ENCODE data around the gene ERCC4. TPM values are rescaled to one million over a fixed set of nuclear protein-coding genes. Genes with fewer than 3 reads are reported as not detected.
"Not testable (repeated sequence)": the region's sequence is repeated elsewhere in the genome, so short reads cannot be mapped to it uniquely, and the experiment has no call there.

The ERCC4 gene
- total RNA-seq, 2 donors from 2014 or later, result 13.1 to 22.6 TPM

DNA sequence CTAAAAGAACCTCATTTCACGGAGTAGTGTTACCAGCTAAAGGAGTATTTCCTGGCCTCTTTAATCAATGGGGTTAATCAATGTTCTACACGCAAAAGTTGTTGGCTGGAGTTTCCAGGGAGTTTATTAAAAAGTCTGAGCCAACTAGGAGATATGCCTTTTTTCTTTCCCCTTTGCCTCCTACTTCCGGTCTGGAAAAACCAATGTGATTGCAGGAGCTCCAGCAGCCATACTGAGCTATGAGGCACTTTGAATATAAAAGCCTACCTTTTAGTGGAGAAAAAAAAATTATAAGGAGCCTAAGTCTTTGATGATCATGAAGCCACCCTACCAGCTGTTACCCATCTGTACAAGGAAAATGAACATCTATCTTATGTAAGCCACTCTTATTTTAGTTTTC is 17.9 kb upstream of the ERCC4 start:
- peaks cover 5 to 7% of the 10 kb centered on the region in 2 donors for H3K4me1 Mint-ChIP-seq (ENCODE audit: low read depth in 2 of 2)
- DNase-seq (ENCODE audit: low spot score) (no peak), ATAC-seq (no peak)
- H3K27ac Mint-ChIP-seq, result no peak overlapping the region
- H3K9me3 Mint-ChIP-seq, result no peaks in the 10 kb centered on the region
- H3K36me3 Mint-ChIP-seq, result no peaks in the 10 kb centered on the region
- no peak overlapping the region for H3K4me3 Mint-ChIP-seq
- peaks cover 25 to 30% of the 10 kb centered on the region in 2 donors for H3K27me3 Mint-ChIP-seq

DNA sequence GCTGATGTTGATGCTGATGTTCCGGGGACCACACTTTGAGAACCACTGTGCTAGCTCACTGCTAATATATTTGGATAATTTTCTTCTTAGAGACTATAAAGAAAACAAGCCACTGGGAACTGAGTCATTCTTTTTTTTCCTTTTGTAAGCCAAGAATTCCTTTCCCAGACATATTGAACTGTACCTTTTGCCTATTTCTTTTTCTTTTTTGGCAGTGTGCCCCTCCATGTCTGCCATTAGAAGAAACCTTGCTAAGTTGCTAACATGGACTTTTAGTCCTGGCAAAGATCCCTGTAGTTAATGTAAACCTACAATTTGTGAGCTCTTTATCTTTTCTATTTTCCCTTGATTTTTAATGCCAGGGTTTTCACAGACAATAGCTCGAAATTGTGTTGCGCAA is 17.3 kb upstream of the ERCC4 start:
- no peak overlapping the region for H3K4me3 Mint-ChIP-seq
- no peak for ATAC-seq

GRCh38 chr16:13904179-13904691 is 15.7 kb upstream of the ERCC4 start:
- Mint-ChIP-seq H3K27ac (no peak overlapping the region), H3K4me3 (no peak overlapping the region), H3K9me3 (no peaks in the 10 kb centered on the region), H3K36me3 (no peaks in the 10 kb centered on the region), H3K4me1 (ENCODE audit: low read depth in 2 of 2) (peaks cover 5 to 7% of the 10 kb centered on the region in 2 donors), H3K27me3 (peaks cover 36 to 42% of the 10 kb centered on the region in 2 donors)
- DNase-seq (ENCODE audit: low spot score), result no peak
- ATAC-seq, result no peak

More for the DNA sequence above, 17.3 kb upstream of the ERCC4 start:
- Mint-ChIP-seq H3K27ac (no peak overlapping the region), H3K9me3 (no peaks in the 10 kb centered on the region), H3K36me3 (no peaks in the 10 kb centered on the region), H3K27me3 (peaks cover 28 to 29% of the 10 kb centered on the region in 2 donors), H3K4me1 (ENCODE audit: low read depth in 2 of 2) (peaks cover 5 to 7% of the 10 kb centered on the region in 2 donors)
- no peak for DNase-seq (ENCODE audit: low spot score)

DNA sequence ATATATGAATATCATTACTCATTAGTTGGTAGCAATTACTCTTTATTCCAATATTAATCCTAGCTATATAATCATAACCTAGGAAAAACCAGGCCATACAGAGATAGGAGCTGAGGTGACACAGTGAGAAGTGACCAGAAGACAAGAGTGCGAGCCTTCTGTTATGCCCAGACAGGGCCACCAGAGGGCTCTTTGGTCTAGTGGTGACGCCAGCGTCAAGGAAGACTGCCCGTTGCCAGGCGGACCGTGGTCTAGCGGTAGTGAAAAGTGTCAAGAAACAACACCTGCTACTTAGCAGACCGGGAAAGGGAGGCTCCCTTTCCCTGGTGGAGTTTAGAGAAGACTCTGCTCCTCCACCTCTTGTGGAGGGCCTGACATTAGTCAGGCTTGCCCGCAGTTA is 15.1 kb upstream of the ERCC4 start:
- H3K4me3 Mint-ChIP-seq; H3K27ac Mint-ChIP-seq; H3K9me3 Mint-ChIP-seq; H3K36me3 Mint-ChIP-seq; DNase-seq (ENCODE audit: low spot score); ATAC-seq; H3K4me1 Mint-ChIP-seq (ENCODE audit: low read depth in 2 of 2): not testable (repeated sequence)
- peaks cover 40 to 42% of the 10 kb centered on the region in 2 donors for H3K27me3 Mint-ChIP-seq

- ATAC-seq, result no peak
- H3K4me3 Mint-ChIP-seq, result no peak overlapping the region
- H3K27ac Mint-ChIP-seq, result no peak overlapping the region
- no peak for DNase-seq (ENCODE audit: low spot score)
- H3K36me3 Mint-ChIP-seq, result no peaks in the 10 kb centered on the region
- peaks cover 5 to 7% of the 10 kb centered on the region in 2 donors for H3K4me1 Mint-ChIP-seq (ENCODE audit: low read depth in 2 of 2)
- no peaks in the 10 kb centered on the region for H3K9me3 Mint-ChIP-seq
- H3K27me3 Mint-ChIP-seq, result peaks cover 37 to 51% of the 10 kb centered on the region in 2 donors
Measured at GRCh38 chr16:13906168-13907089, 13.5 kb upstream of the ERCC4 start.

DNA sequence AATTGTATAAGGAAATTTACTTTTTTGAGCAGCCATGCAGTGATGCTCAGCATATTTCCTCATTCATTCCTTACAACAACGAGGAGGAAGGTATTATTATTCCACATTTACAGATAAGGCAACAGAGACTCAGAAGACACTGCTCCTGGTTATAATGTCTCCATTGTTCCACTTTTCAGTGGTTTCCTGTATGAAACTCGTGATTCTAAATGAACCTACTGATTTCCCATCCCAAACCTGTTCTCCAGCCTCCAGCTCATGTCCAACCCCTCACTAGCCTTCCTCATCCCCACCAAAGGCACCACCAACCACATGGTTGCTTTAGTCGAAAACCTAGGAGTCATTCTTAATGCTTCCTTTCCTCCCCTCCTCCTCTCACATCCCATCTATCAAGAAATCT is 12.5 kb upstream of the ERCC4 start:
- no peak overlapping the region for H3K27ac Mint-ChIP-seq
- peaks cover 5% of the 10 kb centered on the region for H3K36me3 Mint-ChIP-seq
- H3K4me3 Mint-ChIP-seq, result no peak overlapping the region
- peaks cover 38 to 51% of the 10 kb centered on the region in 2 donors for H3K27me3 Mint-ChIP-seq
- ATAC-seq (no peak), DNase-seq (ENCODE audit: low spot score) (no peak)
- no peaks in the 10 kb centered on the region for H3K9me3 Mint-ChIP-seq
- peaks cover 5 to 7% of the 10 kb centered on the region in 2 donors for H3K4me1 Mint-ChIP-seq (ENCODE audit: low read depth in 2 of 2)

DNA sequence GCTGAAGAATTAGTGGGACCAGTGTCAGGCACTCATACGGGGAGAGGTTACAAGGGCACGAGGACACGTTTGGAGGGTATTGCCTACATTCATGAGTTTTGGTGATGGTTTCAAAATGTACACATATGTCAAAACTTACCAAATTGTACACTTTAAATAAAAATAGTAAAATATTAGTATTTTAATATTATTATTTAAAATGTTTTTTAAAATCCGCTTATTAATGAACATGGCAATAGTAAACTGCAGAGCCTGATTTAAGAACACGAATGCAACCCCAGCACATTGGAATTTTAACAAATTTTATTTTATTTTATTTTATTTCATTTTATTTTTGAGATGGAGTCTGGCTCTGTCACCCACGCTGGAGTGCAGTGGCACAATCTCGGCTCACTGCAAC is 10.9 kb upstream of the ERCC4 start:
- Mint-ChIP-seq H3K4me3 (no peak overlapping the region), H3K4me1 (ENCODE audit: low read depth in 2 of 2) (peaks cover 5 to 7% of the 10 kb centered on the region in 2 donors), H3K27me3 (peaks cover 36 to 58% of the 10 kb centered on the region in 2 donors), H3K9me3 (no peaks in the 10 kb centered on the region), H3K36me3 (peaks cover 5% of the 10 kb centered on the region), H3K27ac (no peak overlapping the region)
- ATAC-seq (no peak), DNase-seq (ENCODE audit: low spot score) (no peak)

DNA sequence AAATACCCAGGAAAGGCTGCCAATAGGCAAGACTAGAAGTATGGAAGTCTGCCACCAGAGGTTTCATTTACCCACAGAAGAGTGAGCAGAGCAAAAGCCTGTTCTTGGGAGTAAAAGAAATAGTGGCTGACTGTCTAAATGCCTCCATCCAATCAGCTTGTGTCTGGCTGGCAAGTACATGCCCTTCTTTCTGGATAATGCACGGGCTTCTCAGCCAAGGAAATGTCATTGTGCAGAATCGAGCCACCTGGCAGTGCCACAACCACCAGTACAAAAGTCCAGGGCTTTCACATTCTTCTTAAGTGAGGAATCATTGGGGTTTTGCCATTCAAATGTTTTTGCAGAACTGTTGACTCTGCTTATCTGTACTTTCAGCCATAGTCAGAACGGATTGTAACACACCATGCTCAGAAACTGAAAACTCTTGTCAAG is 10.1 kb upstream of the ERCC4 start:
- H3K36me3 Mint-ChIP-seq, result peaks cover 5% of the 10 kb centered on the region
- ATAC-seq, result no peak
- no peak overlapping the region for H3K4me3 Mint-ChIP-seq
- no peak for DNase-seq (ENCODE audit: low spot score)
- H3K27me3 Mint-ChIP-seq, result peaks cover 40 to 65% of the 10 kb centered on the region in 2 donors
- H3K27ac Mint-ChIP-seq, result no peak overlapping the region
- no peaks in the 10 kb centered on the region for H3K9me3 Mint-ChIP-seq
- peaks cover 5 to 7% of the 10 kb centered on the region in 2 donors for H3K4me1 Mint-ChIP-seq (ENCODE audit: low read depth in 2 of 2)

GRCh38 chr16:13911306-13911705 is 8.6 kb upstream of the ERCC4 start:
- H3K9me3 Mint-ChIP-seq, result no peaks in the 10 kb centered on the region
- H3K4me3 Mint-ChIP-seq, result no peak overlapping the region
- no peak overlapping the region for H3K27ac Mint-ChIP-seq
- peaks cover 3 to 6% of the 10 kb centered on the region in 2 donors for H3K4me1 Mint-ChIP-seq (ENCODE audit: low read depth in 2 of 2)
- ATAC-seq (no peak), DNase-seq (ENCODE audit: low spot score) (no peak)
- peaks cover 5% of the 10 kb centered on the region for H3K36me3 Mint-ChIP-seq
- peaks cover 37 to 56% of the 10 kb centered on the region in 2 donors for H3K27me3 Mint-ChIP-seq

DNA sequence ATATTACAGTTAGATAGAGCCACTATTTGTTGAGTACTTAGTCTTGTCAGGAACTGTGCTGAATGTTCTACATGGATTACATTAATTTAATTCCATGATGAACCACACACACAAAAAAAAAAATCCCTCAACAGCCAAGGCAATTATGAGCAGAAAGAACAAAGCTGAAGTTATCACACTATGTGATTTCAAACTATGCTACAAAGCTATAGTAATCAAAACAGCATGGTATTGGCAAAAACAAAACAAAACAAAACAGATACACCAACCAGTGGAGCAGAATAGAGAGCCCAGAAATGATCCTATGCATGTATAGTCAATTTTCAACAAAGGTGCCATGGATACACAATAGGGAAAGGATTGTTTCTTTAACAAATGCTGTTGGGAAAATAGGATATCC is 8.1 kb upstream of the ERCC4 start:
- ATAC-seq (no peak), DNase-seq (ENCODE audit: low spot score) (no peak)
- Mint-ChIP-seq H3K4me3 (no peak overlapping the region), H3K27me3 (peaks cover 32 to 50% of the 10 kb centered on the region in 2 donors), H3K27ac (no peak overlapping the region), H3K4me1 (ENCODE audit: low read depth in 2 of 2) (peaks cover 0 to under 1% of the 10 kb centered on the region in 2 donors), H3K9me3 (no peaks in the 10 kb centered on the region), H3K36me3 (peaks cover 5% of the 10 kb centered on the region)

GRCh38 chr16:13912891-13913290 is 7.1 kb upstream of the ERCC4 start:
- H3K9me3 Mint-ChIP-seq, result no peaks in the 10 kb centered on the region
- ATAC-seq (no peak), DNase-seq (ENCODE audit: low spot score) (no peak)
- H3K27ac Mint-ChIP-seq, result no peak overlapping the region
- H3K4me3 Mint-ChIP-seq, result no peak overlapping the region
- no peaks in the 10 kb centered on the region for H3K4me1 Mint-ChIP-seq (ENCODE audit: low read depth in 2 of 2)
- H3K36me3 Mint-ChIP-seq, result peaks cover 5% of the 10 kb centered on the region
- H3K27me3 Mint-ChIP-seq, result peaks cover 27 to 44% of the 10 kb centered on the region in 2 donors

DNA sequence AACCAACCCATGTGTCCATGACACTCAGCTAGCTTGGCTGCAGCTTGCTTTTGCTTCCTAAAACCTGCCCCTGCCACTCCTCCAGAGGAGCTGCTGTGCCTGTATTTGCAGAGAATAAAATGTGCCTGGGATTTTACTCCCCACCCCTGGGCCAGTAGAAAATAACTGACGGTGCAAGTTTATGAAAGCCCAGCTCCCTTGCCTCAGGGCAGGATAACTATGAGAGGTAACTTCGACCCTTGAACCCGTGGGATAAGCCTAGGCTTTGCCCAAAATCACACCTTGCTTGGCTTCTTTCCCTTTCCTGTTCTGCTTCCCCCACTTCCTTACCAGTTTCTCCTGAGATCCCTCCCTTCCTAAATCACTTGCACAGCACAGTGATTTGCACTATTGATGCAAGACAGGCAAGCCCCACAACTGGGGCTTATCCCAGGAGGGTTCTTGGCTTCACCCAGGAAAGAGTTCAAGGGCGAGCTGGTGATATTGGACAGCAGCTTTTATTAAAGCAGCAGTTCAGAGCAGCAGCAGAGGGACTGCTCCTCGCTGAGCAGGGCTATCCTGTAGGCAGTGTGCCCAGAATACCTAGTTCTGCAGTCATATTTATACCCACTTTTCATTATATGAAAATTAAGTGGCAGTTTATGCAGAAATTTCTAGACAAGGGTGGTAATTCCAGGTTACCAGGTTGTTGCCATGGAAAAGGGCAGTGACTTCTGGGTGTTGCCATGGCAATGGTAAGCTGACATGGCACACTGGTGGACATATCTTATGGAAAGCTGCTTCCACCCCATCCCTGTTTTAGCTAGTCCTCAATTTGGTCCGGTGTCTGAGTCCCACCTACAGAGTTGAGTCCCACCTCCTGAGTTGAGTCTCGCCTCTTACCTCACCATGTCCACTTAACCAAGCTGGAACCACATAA is 6.3 kb upstream of the ERCC4 start:
- no peak for DNase-seq (ENCODE audit: low spot score)
- Mint-ChIP-seq H3K4me3 (no peak overlapping the region), H3K27ac (no peak overlapping the region)

GRCh38 chr16:13915033-13915635 is 4.8 kb upstream of the ERCC4 start:
- Mint-ChIP-seq H3K4me3 (no peak overlapping the region), H3K36me3 (peaks cover 5% of the 10 kb centered on the region), H3K27ac (no peak overlapping the region), H3K27me3 (peaks cover 16 to 39% of the 10 kb centered on the region in 2 donors), H3K9me3 (no peaks in the 10 kb centered on the region), H3K4me1 (ENCODE audit: low read depth in 2 of 2) (peaks cover 7 to 10% of the 10 kb centered on the region in 2 donors)
- DNase-seq (ENCODE audit: low spot score) (no peak), ATAC-seq (no peak)

More for the DNA sequence above, 6.3 kb upstream of the ERCC4 start:
- ATAC-seq, result no peak
- H3K36me3 Mint-ChIP-seq, result peaks cover 5% of the 10 kb centered on the region
- H3K4me1 Mint-ChIP-seq (ENCODE audit: low read depth in 2 of 2), result peaks cover 0 to 3% of the 10 kb centered on the region in 2 donors
- no peaks in the 10 kb centered on the region for H3K9me3 Mint-ChIP-seq
- H3K27me3 Mint-ChIP-seq, result peaks cover 23 to 43% of the 10 kb centered on the region in 2 donors

All from natural killer cell treated with Interleukin-12 subunit alpha and Interleukin-12 subunit beta and Interleukin-15 and Interleukin-18, amount 100 ng/mL, for 72 hours (primary cell).